ENCODE results near the gene NUP214.
"Not testable (repeated sequence)": the region's sequence is repeated elsewhere in the genome, so short reads cannot be mapped to it uniquely, and the experiment has no call there.

NUP214 gene

DNA sequence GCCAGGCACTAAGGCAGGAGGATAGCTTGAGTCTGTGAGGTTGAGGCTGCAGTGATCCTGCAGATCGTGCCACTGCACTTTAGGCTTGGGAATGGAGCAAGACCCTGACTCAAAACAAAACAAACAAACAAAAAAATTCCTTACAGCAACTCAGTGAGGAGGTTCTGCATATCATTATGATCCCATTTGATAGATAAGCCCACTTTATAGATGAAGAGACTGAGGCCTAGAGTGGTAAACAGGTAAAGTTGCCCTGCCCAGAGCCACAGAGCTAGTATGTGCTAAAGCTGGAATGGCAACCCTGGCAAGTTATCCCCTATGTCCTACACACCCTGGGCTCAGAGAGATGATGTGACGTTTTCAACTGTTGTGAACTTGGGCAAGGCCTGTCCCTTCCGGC is 21.9 kb upstream of the NUP214 start:
- Mint-ChIP-seq H3K4me1 (ENCODE audit: low read depth) (no peaks in the 10 kb centered on the region), H3K4me3 (no peak overlapping the region), H3K36me3 (ENCODE audit: low read depth) (no peaks in the 10 kb centered on the region), H3K27ac (no peak overlapping the region), H3K9me3 (no peaks in the 10 kb centered on the region), H3K27me3 (ENCODE audit: low read depth) (peaks cover 7% of the 10 kb centered on the region)

DNA sequence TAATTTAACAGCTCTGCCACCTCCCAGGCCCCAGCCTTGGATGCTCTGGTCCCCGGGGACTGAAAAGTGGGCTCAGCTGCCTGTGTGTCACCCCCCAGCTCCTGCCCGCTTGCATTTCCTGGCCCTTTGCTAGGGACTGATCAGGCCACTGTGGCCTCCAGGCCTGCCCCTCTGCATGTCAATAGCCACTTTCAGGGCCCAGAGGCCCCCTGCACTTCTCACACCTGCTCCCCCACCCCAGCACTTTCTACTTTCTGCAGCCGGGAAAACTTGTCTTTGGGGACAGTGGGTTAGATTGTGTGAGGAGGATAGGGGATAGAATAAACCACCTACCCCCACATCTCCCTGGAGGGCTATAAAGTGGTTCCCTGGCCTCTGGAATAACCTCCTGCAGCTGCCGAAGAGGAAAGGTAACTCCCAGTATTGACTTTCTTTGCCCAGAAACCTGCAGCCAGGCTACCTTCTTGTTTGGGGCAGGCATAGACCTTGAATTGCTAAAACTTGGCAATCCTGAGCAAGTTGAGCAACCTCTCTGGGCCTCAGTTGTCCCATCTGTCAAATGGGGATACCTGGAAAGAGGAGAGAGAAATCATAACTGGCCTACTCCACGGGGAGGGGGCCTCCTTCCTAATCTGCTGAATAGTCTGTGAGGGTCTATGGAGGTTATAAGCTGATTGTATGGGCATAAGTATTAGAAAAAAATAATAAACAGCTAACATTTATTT is 21.2 kb upstream of the NUP214 start:
- Mint-ChIP-seq H3K4me3 (no peak overlapping the region), H3K4me1 (ENCODE audit: low read depth) (no peaks in the 10 kb centered on the region), H3K27ac (no peak overlapping the region), H3K36me3 (ENCODE audit: low read depth) (no peaks in the 10 kb centered on the region), H3K27me3 (ENCODE audit: low read depth) (peaks cover under 1% of the 10 kb centered on the region), H3K9me3 (no peaks in the 10 kb centered on the region)

DNA sequence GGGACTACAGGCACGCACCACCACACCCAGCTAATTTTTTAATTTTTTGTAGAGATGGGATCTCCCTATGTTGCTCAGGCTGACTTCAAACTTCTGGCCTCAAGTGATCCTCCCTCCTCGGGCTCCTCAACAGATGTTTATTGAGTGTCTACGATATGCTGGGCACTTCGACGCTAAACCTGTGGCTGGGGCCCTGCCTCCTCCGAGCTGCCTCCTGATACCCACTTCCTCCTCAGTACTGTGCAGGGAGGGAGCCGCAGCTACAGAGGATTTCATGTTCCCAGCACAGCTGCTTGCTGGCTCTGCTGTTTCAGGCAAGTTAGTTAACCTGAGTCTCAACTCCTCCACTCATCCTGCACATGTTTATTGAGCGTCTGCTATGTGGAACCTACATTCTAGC is 19.4 kb upstream of the NUP214 start:
- Mint-ChIP-seq H3K9me3 (no peaks in the 10 kb centered on the region), H3K4me1 (ENCODE audit: low read depth) (no peaks in the 10 kb centered on the region), H3K36me3 (ENCODE audit: low read depth) (no peaks in the 10 kb centered on the region), H3K27ac (no peak overlapping the region), H3K4me3 (no peak overlapping the region), H3K27me3 (ENCODE audit: low read depth) (no peaks in the 10 kb centered on the region)

DNA sequence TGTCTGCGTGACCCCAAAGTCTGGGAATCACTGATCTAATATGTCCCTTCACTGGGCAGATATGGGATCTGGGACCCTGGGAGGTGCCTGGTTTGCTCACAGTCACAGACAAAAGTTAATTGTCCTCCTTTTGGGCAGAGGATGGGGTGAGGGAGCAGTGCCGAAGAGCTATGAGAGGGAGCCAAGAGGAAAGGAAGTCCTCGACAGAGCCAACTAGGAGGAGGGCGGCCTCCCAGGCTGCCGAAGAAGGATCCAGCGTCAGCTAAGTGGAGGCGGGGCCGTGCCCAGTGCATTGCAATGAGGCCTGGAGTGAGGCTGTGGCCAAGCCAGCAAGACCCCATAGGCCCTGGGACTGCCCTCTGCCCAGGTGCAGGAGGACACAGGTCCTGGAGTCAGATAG is 17.6 kb upstream of the NUP214 start:
- H3K36me3 Mint-ChIP-seq (ENCODE audit: low read depth): no peaks in the 10 kb centered on the region
- H3K9me3 Mint-ChIP-seq: no peaks in the 10 kb centered on the region
- H3K27me3 Mint-ChIP-seq (ENCODE audit: low read depth): no peaks in the 10 kb centered on the region
- no peak overlapping the region for H3K4me3 Mint-ChIP-seq
- no peaks in the 10 kb centered on the region for H3K4me1 Mint-ChIP-seq (ENCODE audit: low read depth)
- H3K27ac Mint-ChIP-seq: no peak overlapping the region

DNA sequence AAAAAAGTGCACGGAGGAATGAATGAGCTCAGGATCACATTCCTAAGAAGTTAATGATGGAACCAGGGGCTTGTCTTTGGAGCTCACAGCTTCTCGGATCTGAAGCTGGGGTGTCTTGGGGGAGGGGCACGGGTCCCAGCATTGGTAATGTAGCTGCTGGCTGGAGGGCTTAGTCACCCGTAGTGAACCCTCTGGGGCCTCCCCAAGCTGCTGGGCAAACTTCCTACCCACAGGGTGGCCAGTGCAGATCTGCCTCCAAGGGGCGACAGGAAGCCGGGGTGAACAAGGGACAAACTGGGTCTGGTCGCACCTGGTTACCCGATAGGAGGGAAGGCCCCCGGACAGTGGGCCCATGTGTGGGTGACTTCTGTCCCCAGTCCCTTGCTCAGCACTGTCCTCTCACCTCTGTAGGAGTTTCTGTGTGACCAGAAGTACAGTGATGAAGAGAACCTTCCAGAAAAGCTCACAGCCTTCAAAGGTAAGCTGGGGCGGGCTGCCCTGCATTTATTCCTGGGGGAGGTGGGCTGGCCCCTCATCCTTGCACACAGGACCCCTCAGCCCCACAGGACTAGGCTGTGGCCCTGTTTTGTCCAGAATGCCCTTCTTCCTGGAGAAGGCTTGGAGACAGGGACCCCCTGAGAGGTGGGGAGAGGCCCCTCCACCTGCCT is 14.1 kb upstream of the NUP214 start:
- no peaks in the 10 kb centered on the region for H3K9me3 Mint-ChIP-seq
- H3K4me1 Mint-ChIP-seq (ENCODE audit: low read depth): no peaks in the 10 kb centered on the region
- H3K4me3 Mint-ChIP-seq: no peak overlapping the region
- H3K36me3 Mint-ChIP-seq (ENCODE audit: low read depth): no peaks in the 10 kb centered on the region
- H3K27me3 Mint-ChIP-seq (ENCODE audit: low read depth): no peaks in the 10 kb centered on the region
- no peak overlapping the region for H3K27ac Mint-ChIP-seq

DNA sequence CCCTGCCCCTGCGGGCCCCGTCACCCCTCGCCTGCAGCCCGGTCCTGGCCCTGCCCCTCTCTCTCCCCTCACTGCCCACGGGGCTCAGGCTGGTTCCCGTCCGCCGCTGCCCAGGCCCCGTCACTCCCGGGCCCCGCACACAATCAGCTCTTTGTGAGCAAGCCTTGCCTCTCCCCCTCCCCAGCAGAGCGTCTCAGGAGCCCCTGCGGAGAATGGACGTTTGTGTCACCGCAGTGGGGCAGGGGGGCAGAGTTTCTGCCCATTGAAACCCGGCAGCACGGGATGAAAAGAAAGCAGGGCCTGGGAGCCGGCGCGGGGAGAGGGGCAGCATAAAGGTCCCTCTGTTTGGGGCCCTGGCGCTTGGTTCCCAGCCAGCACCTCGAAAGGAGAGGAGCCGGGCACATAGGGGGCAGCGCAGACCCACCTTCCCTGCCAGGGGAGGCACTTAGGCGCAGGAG is 13.5 kb upstream of the NUP214 start:
- no peak overlapping the region for H3K27ac Mint-ChIP-seq
- H3K4me3 Mint-ChIP-seq: no peak overlapping the region

DNA sequence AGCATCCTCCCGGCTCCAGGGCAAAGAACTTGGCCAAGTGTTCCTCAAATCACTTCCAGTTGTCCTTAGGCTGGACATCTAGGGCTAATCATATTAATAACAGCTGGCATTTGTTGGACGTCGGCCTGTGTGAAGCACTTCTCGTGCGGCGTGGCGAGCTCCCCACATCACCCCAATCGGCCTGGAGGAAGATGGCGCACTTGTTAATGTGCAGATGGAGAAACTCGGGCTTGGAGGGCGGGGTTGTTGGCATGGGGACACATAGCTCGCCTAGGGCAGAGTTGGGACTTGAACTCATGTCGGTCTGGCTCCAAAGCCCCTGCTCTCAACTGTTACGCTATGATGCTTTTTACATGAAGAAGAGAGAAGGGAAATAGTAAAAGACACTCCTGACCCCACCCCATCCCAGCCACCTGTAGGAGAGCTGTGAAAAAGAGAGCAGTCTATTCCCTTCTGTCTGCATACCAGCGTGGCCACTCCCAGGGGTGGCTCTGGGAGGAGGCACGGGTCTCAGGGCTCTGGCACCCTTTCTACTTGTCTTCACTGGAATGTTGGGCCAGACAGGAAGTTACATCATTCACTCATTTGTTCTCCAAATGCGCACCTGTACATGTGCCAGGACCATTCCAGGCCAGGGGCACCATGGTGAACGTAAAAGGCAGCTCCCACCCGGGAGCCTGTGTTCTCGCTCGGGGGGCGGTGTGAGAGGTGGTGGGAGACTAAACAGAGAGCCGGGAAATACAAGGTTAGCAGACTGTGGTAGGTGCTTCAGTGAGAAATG is 12.8 kb upstream of the NUP214 start:
- Mint-ChIP-seq H3K9me3 (no peaks in the 10 kb centered on the region), H3K36me3 (ENCODE audit: low read depth) (no peaks in the 10 kb centered on the region), H3K27ac (no peak overlapping the region), H3K4me3 (no peak overlapping the region), H3K27me3 (ENCODE audit: low read depth) (no peaks in the 10 kb centered on the region), H3K4me1 (ENCODE audit: low read depth) (no peaks in the 10 kb centered on the region)

More for the DNA sequence above, 13.5 kb upstream of the NUP214 start:
- no peaks in the 10 kb centered on the region for H3K27me3 Mint-ChIP-seq (ENCODE audit: low read depth)
- no peaks in the 10 kb centered on the region for H3K36me3 Mint-ChIP-seq (ENCODE audit: low read depth)
- H3K9me3 Mint-ChIP-seq: no peaks in the 10 kb centered on the region
- no peaks in the 10 kb centered on the region for H3K4me1 Mint-ChIP-seq (ENCODE audit: low read depth)

DNA sequence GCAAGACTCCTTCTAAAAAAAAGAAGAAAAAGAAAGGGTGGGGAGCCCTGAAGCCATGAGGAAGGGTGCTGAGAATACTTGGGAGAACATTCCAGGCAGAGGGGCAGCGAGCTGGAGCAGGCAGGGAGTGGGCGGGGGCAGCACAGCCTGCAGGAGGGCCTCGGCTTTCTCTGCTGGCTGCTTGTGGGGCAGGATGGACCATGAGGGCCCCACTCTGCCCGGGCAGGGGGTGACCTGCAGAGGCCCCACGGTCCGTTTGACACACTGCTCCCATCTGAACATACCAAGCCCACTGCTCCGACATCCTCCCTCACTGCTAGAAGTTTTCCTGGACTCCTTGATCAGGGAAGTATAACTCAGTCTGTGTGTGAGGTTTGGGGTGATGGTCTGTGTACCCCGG is 11.7 kb upstream of the NUP214 start:
- peaks cover 5% of the 10 kb centered on the region for H3K27me3 Mint-ChIP-seq (ENCODE audit: low read depth)
- H3K36me3 Mint-ChIP-seq (ENCODE audit: low read depth): no peaks in the 10 kb centered on the region
- H3K4me3 Mint-ChIP-seq: no peak overlapping the region
- H3K27ac Mint-ChIP-seq: no peak overlapping the region
- H3K4me1 Mint-ChIP-seq (ENCODE audit: low read depth): no peaks in the 10 kb centered on the region
- no peaks in the 10 kb centered on the region for H3K9me3 Mint-ChIP-seq

DNA sequence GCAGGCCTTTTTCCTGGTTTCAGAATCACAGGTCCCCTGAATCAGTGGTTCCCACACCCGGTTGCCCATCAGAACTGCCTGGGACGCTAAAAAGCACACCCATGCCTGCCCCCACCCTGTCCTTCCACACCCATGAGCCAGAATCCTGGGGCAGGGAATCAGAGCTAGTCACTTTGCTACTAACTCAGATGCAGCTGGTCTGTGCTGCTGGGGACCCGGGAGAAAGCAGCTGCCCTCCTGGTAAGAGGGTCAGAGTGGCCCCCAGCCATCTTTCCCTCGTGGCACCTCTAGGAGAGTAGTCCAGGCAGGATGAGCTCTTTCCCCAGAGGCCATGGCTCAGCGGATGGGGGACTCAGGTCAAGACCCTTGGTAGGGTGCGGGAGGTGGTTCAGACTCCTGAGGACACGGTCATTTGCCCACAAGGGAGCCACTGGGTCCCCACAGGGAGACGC is 11.3 kb upstream of the NUP214 start:
- Mint-ChIP-seq H3K4me1 (ENCODE audit: low read depth) (no peaks in the 10 kb centered on the region), H3K27me3 (ENCODE audit: low read depth) (peaks cover 5% of the 10 kb centered on the region), H3K27ac (no peak overlapping the region)

DNA sequence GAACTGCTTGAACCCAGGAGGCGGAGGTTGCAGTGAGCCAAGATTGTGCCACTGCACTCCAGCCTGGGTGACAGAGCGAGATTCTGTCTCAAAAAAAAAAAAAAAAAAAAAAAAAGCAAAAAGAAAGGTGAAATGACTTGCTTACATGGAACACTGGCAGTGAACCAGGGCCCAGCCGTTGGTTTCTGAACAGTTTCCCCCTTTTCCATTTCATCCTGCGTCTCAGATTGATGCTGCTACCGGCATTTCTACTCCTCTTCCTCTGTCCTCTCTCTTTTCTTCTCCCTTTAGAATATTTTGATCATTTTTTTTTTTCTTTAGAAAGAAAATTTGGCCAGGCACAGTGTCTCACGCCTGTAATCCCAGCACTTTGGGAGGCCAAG is 10.0 kb upstream of the NUP214 start:
- not testable (repeated sequence) for H3K9me3 Mint-ChIP-seq; H3K4me1 Mint-ChIP-seq (ENCODE audit: low read depth); H3K27ac Mint-ChIP-seq; H3K4me3 Mint-ChIP-seq; H3K27me3 Mint-ChIP-seq (ENCODE audit: low read depth); H3K36me3 Mint-ChIP-seq (ENCODE audit: low read depth)

More for the DNA sequence above, 11.3 kb upstream of the NUP214 start:
- no peaks in the 10 kb centered on the region for H3K36me3 Mint-ChIP-seq (ENCODE audit: low read depth)
- H3K9me3 Mint-ChIP-seq: no peaks in the 10 kb centered on the region
- H3K4me3 Mint-ChIP-seq: no peak overlapping the region

DNA sequence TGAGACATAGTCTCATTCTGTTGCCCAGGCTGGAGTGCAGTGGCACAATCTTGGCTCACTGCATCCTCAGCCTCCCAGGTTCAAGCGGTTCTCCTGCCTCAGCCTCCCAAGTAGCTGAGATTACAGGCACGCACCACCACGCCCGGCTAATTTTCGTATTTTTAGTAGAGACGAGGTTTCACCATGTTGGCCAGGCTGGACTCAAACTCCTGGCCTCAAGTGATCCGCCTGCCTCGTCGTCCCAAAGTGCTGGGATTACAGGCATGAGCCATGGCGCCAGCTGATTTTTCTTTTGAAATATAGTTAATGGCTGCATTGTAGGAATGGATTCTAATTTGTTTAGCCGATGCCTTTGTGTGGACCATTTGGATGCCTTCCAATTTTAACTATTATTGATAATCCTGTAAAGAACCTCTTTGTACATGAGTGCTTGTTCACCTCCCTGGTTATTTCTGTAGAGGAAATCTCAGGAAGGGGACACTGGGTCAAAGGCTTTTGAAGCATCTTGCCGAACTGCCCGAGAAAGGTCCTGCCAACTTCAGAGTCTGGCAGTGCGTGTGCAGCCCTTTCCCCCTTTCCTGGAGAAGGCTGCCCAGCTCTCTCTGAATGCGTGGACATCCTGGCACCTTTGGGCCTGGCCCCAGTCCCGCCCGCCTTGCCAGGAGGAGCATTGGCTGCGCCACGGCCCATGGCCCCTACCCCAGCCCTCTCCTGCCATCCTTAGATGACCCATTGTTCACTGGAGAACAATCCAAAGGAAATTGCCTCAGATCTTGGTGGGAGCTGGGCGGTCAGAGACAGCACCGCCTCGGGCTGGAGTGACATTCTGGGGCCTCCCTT is 8.9 kb upstream of the NUP214 start:
- Mint-ChIP-seq H3K27ac (no peak overlapping the region), H3K4me3 (no peak overlapping the region), H3K4me1 (ENCODE audit: low read depth) (no peaks in the 10 kb centered on the region), H3K9me3 (no peaks in the 10 kb centered on the region), H3K36me3 (ENCODE audit: low read depth) (no peaks in the 10 kb centered on the region), H3K27me3 (ENCODE audit: low read depth) (peaks cover 8% of the 10 kb centered on the region)

DNA sequence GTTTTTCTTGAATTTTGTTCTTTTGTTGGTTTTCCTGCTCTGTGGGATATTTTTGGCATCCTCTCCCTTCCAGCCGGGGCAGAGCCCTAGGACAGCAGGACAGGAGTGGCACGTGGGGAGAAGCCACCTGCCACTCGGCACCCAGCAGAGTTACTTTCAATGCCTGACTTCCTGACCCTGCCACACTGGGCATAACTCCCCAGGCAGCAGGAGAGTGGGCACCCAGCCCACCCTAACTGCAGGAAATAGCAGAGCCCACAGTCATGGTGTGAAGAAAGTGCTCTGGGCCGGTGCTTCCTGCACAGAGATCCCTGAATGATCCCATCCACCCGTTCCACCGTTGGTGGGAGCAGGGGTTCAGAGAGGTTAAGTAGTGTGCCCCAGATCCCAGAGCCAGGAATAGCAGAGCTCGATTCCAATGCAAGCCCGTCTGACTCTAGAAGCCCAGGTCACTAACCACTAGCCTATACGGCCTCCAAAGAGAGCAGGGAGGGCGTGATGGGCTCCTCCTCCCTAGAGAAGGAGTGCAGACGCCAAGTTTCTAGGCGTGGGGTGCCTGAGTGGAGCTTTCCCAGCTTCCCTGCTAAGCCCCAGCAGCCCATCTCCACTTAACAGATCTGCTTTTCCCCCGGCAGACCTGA is 8.1 kb upstream of the NUP214 start:
- H3K4me1 Mint-ChIP-seq (ENCODE audit: low read depth): no peaks in the 10 kb centered on the region
- no peaks in the 10 kb centered on the region for H3K9me3 Mint-ChIP-seq
- no peak overlapping the region for H3K27ac Mint-ChIP-seq
- H3K4me3 Mint-ChIP-seq: no peak overlapping the region
- H3K36me3 Mint-ChIP-seq (ENCODE audit: low read depth): no peaks in the 10 kb centered on the region
- peaks cover 8% of the 10 kb centered on the region for H3K27me3 Mint-ChIP-seq (ENCODE audit: low read depth)

DNA sequence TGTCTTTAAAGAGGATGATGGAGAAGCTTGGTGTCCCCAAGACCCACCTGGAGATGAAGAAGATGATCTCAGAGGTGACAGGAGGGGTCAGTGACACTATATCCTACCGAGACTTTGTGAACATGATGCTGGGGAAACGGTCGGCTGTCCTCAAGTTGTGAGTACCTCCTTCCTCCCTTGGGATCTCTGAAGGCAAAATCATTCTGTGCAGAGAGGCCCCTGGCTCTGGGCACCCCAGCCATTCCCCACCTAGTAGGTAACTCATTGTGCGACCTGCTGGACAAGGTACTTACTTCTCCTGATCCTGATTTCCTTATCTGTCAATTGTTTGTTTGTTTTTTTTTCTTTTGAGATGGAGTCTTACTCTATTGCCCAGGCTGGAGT is 7.6 kb upstream of the NUP214 start:
- H3K4me3 Mint-ChIP-seq: no peak overlapping the region
- H3K27ac Mint-ChIP-seq: no peak overlapping the region
- H3K9me3 Mint-ChIP-seq: no peaks in the 10 kb centered on the region
- H3K27me3 Mint-ChIP-seq (ENCODE audit: low read depth): peaks cover 8% of the 10 kb centered on the region
- no peaks in the 10 kb centered on the region for H3K36me3 Mint-ChIP-seq (ENCODE audit: low read depth)
- no peaks in the 10 kb centered on the region for H3K4me1 Mint-ChIP-seq (ENCODE audit: low read depth)

DNA sequence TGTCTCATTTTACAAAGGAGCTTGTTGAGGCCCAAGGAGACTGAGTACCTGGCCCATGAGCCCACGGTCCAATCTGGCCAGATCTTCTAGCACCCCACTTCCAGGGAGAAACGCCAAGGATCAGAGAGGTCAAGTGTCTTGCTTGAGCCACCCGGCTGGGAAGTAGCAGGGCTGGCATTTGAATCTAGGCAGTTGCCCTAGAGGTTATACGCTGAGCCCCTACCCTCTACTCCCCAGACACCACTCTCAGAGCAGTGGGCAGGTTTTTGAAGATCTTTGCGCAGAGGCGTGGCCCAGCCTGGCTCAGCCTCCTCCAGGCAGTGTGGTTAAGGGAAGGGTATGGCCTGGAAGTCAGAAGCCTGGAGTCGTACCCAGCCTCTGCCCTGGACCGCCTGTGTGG is 5.8 kb upstream of the NUP214 start:
- H3K27me3 Mint-ChIP-seq (ENCODE audit: low read depth): peaks cover 8% of the 10 kb centered on the region
- no peak overlapping the region for H3K4me3 Mint-ChIP-seq
- no peak overlapping the region for H3K27ac Mint-ChIP-seq
- H3K36me3 Mint-ChIP-seq (ENCODE audit: low read depth): no peaks in the 10 kb centered on the region
- no peaks in the 10 kb centered on the region for H3K4me1 Mint-ChIP-seq (ENCODE audit: low read depth)
- H3K9me3 Mint-ChIP-seq: no peaks in the 10 kb centered on the region
